Measurements from ENCODE around the gene CNOT6L.
"Not testable (repeated sequence)": the region's sequence is repeated elsewhere in the genome, so short reads cannot be mapped to it uniquely, and the experiment has no call there.

The CNOT6L gene

GRCh38 chr4:77818602-77819403 lies at the start of gene CNOT6L:
Gene CNOT6L (minus strand): TSS chr4:77819368. CDS start chr4:77819308, 60 bp downstream.
- DNase-seq = peak; percentile 71

GRCh38 chr4:77865259-77865658 lies 46.1 kb upstream of the CNOT6L start:
- no peak for DNase-seq

- not testable (repeated sequence) for DNase-seq
These were observed 44.2 kb upstream of the CNOT6L start for GRCh38 chr4:77863341-77863740.

DNA sequence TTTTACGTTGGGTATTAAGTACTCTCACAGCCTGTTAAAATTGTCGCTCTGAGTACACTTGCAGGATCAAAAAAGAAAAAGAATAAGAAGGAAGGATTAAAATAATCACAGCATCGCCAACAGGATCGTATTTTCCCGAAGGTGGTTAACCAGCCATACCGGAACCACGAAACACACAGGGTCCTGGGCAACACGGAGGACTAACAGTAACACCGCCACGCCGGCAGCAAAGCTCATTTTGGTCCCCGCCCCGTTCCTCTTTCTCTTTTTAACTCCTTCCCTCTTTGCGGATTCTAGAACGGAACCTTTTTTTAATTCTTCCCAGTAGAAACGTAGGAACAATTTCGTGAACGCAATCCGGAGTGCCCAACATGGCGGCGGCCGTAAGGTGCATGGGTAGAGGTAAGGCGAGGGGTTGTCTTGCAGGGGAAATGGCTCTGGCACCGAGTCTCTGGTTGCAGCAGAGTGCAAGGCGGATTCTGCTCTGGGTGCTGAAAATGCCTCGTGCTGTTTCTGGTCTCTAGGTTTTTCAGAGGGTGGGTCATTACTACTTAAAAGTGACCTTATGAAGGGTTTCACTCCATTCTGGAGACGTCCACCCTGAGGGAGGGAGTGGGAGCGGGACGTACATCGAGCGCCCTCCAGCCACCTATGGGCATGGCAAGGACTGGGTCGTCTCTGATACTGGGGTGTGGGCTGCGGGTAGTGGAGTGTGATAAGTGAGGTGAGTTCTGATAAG lies 43.5 kb upstream of the CNOT6L start, which contains the start of gene MRPL1:
Gene MRPL1 (plus strand): TSS at position 353 of the 739 bp plus-strand sequence. CDS start 19 bp downstream, at position 372.
- DNase-seq = peak; percentile 94

GRCh38 chr4:77861495-77861894 lies 42.3 kb upstream of the CNOT6L start:
- DNase-seq = peak; percentile 80

DNA sequence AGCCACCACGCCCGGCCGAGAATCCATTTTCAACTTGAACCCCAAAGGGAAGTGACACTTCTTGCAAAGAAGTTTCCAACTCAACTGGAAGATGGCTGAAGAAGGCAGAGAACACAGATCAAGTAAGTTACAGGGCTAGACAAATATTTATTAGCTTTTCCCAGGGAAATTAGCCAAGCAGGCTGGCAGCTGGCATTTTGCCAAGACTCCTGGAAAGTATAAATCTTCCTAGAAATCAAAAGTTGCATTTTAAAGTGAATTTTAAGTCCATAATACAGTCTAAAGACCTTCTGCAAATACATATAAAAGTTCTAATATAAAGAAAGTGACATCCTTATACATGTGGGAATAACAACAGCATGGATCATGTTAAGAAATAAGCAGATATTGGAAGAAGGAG lies 40.1 kb upstream of the CNOT6L start:
- no peak for DNase-seq

DNA sequence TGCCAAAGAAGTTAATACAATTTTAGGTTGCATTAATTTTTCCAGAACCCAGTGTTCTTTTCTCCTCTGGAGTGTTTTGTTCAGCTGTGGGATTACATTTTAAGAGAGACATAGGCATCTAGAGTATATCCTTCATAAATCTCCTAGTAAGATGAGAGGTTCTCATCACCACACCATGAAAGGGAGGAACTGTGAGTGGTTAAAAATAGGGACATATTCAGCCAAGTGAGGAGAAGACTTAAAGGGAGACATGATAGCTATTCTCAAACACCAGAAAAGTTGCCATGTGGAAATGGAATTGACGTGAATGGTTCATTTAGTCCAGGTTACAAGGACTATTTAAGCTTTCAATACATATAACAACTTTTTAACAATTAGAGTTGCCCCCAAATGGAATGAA lies 37.0 kb upstream of the CNOT6L start:
- no peak for DNase-seq

GRCh38 chr4:77854431-77855111 lies 35.4 kb upstream of the CNOT6L start:
- DNase-seq = peak; percentile 74

- DNase-seq = peak; percentile 78
These were observed 33.8 kb upstream of the CNOT6L start for GRCh38 chr4:77852892-77853495.

GRCh38 chr4:77849278-77849965 lies 30.3 kb upstream of the CNOT6L start:
- DNase-seq = no peak

- no peak for DNase-seq
These were observed 29.3 kb upstream of the CNOT6L start for GRCh38 chr4:77848508-77848907.

GRCh38 chr4:77845929-77846328 lies 26.8 kb upstream of the CNOT6L start:
- DNase-seq = no peak

DNA sequence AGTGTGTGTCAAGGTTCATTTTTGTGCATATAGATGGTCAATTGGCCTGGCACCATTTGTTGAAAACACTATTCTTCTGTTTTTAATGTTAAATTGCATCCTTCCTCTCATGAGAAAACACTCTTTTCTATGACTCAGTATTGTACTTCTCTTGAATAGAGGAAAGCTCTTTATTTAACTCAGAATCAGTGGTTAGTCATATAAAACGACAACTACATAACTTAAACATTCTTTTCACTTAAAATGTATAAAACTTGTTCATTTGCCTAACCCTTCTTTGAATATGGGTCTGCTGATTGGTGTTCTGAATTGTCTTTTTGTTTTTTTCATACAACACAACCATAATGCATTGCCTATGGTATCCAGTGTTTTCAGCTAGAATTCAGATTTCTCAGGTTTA lies 26.2 kb upstream of the CNOT6L start:
- peak; percentile 20 for DNase-seq

- no peak for DNase-seq
These were observed 25.2 kb upstream of the CNOT6L start for GRCh38 chr4:77844363-77844762.

DNA sequence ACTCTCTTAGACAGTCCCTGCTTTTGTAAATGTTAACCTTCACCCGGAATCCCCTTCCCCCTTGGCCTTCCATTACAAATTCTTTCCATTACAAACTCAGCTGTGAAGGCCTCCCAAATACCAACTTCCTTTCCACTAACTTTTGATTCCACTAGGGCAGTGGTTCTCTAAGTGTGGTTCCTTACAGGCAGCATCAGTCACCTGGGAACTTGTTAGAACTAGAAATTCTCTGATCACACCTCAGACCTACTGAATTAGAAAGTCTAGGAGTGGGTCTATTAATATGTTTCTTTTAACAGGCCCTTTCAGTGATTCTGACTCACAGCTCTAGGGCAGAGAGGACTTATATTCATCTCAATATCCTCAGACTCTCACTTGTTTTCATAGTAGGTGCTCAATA lies 24.5 kb upstream of the CNOT6L start:
- peak; percentile 43 for DNase-seq

DNA sequence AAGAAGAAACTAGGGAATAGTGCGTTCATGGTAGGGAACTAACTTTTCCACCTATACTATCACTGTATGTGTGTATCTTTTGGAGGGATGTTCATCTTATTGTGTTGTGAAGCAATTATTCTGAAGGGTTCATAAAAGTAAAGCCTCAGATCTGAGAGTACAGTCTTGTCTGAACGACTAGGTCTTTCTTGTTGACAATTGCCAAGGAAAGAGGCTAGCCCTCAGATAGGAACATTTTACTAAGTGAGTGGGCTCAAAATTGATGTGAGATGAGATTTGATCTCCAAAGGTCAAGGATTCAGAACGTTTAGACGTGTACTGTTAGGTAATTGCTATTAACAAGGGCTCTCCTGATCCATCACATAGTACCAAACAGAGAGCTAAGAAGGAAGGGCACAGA lies 15.2 kb upstream of the CNOT6L start:
- no peak for DNase-seq

DNA sequence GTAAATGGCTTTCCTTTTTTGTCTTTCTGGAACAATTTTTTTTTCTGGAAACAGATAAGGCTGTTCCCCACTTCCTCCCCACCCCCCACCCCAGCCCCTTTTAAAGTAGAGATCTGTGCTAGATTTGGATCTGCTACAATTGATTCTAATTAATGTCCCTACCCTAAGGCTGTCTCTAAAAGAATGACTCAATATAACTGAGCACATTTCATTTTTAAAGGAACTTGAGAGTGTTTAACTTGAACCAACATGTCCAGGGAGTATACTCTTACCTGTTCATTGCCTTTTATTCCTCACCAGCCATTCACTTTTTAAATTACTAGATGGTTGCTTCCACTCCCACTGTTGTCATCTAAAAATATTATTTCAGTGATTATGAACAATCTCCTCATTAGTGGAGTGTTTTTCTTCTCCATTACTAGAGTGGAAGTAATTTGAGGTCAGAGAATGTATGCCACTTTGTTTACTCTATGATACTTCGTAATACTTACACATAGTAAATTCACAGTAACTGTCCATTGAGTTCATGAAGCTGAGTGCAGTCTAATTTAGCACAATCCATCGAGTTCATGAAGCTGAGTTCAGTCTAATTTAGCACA lies 14.1 kb upstream of the CNOT6L start:
- no peak for DNase-seq

DNA sequence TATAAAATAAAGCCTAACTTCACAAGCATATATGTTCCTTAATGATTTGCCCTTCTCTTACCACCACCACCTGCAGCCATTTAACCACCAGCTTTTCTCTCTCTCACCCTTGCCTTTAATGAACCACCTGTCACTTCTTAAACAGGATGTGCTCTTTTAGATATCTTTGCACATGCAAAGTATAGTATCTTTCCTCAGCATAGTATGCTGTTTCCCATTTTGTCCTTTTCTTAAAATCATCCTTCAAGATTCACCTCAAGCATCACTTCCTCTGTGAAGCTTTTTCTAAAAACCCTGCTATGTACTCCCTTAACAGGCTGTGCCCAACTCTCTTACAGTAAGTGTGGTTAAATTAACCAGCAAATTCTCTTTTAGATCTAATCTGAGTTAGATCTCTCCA lies 8.2 kb upstream of the CNOT6L start:
- DNase-seq = no peak

- DNase-seq = no peak
These were observed 7.1 kb upstream of the CNOT6L start for GRCh38 chr4:77826275-77826674.

- peak; percentile 76 for DNase-seq
These were observed 2.6 kb upstream of the CNOT6L start for GRCh38 chr4:77821775-77822174.

DNA sequence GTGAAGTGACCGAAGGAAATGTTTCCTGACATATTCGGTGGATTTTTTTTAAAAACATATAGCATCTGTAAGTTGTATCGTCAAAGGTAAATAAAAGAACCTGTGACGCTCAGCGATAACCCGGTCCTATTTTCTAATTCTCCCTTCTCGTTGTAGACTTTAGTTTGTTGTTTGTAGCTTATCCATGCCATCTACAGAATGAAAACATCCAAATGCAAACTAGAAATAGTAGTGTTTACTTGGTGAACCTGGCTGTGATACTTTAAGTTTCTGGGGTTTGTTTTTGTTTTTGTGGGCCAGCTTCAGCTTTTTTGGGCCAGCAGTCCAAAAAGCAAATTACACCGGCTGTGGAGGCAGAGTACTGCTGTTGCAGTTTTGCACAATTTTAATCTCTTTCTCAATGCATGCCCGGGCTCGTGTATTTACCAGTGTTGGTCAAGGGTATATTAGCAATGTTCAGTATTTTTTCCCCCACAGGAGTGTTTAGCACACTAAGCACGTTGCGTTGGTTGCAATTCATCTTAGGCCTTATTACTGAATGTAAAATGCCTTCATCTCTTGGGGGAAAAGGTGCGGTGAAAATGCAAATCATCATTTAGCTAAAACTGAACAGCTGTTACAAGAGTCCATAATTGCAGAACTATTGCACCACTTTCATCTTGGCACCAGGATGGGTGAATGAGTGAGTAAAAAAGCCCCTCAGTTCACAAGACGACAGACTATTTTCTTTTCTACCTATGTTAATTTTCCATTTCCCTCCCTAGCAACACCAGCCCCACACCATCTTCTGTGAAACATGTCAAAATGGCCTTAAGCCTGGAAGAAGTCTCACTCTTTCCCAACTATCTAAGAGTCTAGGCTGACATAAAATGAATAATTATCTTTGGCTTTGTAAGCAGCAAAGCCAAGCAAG lies 1.7 kb upstream of the CNOT6L start:
- peak; percentile 47 for DNase-seq
